Activated T-helper 9 cell treated with anti-CD3 and anti-CD28 coated beads, Interleukin-2, amount 50 U/mL, for 16 hours (primary cell): ENCODE data around the gene TRAPPC3.
"Not testable (repeated sequence)": the region's sequence is repeated elsewhere in the genome, so short reads cannot be mapped to it uniquely, and the experiment has no call there.

Experiments used
- DNase-seq: peaks from one replicate; pipeline ENCODE4 v3.0.0-alpha.2; 2020; ENCODE audit warnings: low read depth

The TRAPPC3 gene

DNA sequence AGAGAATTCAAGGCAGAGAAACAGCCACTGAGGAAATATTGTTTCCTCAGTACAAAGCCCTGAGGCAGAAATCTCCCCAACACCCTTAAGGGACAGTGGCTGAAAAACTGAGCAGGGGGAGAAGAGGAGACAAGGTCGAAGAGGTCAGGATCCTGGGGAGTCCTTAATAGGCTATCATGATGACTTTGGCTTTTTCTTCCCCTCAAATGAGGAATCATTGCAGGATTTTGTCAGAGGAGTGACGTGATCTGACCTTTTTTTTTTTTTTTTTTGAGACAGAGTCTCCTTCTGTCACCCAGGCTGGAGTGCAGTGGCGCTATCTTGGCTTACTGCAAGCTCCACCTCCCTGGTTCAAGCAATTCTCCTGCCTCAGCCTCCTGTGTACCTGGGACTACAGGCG is 16.9 kb upstream of the TRAPPC3 start:
- no peak for DNase-seq

DNA sequence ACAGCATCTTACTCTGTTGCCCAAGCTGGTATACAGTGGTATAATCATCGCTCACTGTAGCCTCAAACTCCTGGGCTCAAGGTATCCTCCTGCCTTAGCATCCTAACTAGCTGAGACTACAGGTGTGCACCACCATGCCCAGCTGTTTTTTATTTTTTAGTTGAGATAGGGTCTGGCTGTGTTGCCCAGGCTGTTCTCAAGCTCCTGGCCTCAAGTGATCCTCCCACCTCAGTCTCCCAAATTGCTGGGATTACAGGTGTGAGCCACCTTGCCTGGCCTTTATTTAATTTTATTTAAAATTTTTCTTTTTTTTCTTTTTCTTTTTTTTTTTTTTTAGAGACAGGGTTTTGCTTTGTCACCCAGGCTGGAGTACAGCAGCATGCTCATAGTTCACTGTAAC is 15.9 kb upstream of the TRAPPC3 start:
- no peak for DNase-seq

DNA sequence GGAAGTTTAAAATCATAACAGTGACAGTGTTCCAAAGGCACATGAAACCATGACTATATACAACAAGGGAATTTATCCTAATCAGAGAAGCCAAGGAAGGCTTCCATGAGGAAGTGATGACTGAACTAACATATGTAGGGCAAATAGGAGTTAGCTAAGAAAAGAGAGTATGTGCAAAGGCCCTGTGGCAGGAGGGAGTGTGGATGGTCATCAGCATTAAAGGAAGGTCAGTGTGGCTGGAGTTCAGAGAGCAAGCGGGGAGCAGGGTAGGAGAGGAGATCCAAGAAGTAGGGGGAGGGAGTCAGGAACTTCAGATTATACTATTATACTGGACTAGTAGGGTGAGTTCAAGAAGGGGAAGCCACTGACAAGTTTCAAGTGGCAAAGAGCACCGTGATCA is 15.1 kb upstream of the TRAPPC3 start:
- no peak for DNase-seq

- DNase-seq, result no peak
Measured at GRCh38 chr1:36163426-36163825, 14.1 kb upstream of the TRAPPC3 start.

- no peak for DNase-seq
Measured at GRCh38 chr1:36162680-36163239, 13.5 kb upstream of the TRAPPC3 start.

- DNase-seq, result peak; percentile 26
Measured at GRCh38 chr1:36161641-36162531, 12.6 kb upstream of the TRAPPC3 start.

- DNase-seq, result peak; percentile 46
Measured at GRCh38 chr1:36160949-36161485, 11.7 kb upstream of the TRAPPC3 start.

DNA sequence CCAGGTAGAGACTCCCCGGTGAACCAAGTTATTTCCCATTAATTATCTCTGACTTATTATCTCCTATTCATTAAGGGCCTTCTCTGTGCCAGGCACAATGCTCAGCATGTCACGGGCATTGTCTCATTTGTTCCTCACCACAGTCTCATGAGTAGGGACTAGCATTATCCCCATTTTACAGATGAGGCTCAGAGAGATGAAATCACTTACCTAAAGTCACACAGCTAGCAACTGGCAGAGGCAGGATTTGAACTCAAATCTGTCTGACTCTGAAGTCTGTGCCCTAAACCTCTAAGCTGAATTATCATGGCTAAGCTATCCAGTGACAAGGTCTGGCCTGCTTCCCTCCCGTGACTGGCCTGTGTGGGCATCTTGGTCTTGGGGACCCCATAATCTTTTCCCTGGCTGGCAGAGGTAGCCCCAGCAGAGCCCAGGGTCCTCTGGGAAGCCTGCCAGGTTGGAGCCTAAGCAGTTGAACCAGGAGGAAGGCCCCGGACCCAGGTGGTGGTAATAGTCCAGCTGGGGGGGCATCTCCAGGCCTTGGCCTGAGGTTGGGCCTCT is 11.2 kb upstream of the TRAPPC3 start:
- no peak for DNase-seq

DNA sequence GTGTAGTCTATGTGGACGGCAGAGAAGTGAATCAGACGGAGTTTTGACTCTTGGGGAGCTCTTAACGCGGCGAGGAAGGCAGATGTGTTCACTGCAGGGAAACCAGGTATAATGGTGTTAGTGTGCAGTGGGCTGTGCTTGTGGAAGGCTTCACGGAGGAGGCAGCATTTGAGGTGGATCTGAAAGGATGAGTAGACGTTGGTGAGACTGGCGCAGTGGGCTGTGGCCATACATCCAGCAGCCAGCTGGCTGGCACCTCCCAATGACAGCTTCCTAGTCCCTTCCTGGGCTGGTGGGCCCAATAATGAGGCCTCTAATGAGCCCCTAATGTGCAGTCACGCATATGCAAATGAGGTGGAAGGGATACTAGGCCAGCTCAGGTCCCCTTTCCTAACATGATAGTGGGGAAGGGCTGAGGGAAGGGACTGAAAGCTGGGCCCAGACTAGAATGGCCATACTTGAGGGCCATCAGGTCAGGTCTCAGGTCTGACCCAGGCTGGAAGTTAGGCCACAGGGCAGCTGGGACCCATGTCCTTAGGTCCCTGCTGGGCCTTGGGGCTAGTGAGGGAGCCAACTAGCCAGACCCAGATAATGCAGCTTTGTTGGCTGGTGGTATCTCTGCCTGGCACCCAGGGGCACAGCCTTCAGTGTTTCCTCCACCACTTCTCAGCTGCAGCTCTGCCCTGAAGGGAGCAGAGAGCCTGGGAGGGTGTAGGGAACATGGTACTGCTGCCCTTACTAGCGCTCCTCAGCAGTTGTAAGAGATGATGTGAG is 10.5 kb upstream of the TRAPPC3 start:
- DNase-seq, result no peak

DNA sequence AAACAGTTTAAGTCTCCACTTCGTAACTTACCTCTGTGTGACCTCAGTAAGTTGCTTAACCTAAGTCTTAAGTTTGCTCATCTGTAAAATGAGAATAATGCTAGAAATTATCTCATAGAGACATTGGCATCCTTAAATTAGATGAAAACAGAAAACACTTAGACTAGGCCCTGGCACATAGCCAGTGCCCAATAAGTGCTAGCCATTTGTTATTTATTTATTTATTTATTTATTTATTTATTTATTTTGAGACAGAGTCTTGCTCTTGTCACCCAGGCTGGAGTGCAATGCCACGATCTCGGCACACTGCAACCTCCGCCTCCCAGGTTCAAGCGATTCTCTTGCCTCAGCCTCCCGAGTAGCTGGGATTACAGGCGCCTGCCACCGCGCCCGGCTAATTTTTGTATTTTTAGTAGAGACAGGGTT is 9.6 kb upstream of the TRAPPC3 start:
- DNase-seq, result not testable (repeated sequence)

DNA sequence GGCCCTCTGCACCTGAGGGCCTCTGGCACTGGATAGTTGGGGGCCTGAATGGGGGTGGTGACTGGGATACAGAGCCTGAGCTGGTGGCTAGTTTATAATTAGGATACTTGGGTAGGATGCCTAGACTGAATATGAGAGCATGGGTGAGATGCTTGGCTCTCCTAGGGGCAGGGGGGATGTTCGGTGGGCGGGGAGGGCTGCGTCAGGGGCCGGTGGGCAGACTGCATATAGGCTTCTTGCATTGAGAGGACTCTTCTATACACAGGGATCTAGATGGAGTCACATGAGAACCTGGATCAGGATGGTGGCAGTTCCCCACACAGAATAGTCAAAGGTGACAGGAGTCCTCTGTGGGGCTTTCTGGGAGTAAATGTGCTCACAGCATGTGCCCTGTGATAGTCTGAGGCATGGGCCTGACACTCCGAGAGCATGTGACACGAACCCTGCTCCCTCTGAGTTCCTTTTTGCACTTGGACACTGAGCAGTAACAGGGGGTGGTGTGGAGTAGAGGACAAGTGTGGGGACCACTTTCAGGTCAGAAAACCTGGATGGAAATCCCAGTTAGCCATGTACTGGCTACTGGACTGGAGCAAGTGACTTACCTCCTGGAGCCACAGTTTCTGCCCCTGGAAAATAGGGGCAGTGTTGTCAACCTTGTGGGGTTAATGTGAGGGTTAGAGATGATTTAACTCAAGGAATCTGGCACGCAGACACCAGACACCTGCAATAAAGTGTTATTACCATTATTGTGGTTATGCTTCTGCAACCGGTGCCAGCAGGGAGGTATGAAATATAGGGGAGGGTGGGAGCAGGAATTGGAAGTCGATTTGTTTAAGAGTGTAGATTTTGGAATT is 8.9 kb upstream of the TRAPPC3 start:
- no peak for DNase-seq

DNA sequence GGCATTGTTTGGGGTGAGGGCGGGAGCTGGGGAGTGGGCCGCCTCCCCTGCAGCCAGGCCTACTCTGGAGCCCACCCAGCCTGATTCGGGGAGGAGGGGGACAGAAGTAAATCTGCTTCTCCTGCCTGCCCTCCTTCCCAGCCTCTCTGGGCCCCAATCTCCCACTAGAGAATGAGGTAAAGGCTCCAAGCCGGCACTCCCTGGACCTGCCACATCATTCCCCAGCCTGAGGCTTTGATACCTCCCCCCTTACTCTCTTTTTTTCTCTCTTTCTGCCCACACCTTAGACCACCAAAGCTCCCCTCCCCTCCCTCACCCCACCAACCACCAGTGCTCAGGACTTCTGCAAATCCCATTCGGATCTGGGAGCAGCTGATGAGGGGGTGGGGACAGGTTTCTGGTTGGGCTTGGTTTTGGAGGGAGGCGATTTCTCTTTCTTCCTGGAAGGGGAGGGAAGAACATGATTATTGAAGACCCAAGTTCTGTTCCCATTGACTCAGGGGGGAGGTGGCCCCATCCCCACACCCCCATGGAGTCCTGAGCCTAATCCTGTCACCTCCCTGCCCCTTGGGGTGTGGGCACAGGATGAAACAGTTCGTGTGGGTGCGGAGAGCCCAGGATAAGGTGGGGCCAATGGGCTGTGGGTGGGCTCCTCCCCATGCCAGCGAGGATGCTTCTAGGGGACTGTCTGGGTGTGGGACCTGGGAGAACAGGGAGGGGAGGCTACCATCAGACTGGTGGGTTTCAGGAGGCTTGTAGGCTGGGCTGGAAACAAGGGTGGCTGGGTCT is 8.0 kb upstream of the TRAPPC3 start:
- no peak for DNase-seq

GRCh38 chr1:36156329-36157114 is 7.2 kb upstream of the TRAPPC3 start:
- DNase-seq, result peak; percentile 45

DNA sequence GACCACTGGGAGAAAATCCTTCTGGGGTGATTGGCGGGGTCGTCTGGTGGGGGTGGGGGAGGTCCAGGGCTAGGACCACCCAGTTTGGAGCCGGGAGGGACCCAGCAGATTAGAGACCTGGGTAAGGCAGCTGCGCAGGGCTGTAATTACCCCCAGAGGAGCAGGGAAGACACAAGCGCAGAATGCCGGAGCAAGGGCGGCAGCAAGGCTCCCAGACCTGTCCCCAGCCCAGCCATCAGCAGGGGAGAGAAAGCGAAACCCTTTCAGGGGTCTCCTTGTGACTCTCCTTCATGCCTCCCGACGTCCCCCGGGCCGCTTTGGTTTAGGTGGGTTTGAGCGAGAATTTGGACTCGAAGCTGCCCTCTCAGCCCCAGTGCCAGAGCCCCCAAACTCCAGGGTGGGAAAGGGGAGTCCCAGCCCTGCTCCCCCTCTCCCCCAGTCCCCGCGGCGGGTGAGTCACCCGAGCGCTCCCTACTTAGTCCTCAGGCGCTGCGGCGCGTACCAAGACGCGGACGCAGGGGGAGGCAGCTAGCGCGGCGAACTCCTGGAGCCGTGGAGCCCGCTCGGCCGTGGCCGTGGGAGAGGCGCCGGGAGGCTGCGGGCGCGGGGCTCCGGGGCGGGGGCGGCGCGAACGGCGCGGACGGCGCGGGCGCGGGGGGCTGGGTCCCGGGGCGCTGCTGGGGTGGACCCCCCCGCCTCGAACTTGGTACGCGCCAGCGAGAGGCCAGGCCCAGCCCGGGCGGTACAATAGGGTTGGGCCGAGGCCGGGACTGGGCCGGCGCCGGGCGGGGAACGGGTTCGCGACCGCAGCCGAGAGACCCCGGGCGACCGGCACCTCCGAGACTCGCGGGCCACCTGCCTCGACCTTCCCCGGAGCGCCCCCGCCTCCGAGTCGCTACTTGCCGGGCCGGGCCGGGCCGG is 6.4 kb upstream of the TRAPPC3 start, which contains the start of gene MAP7D1:
MAP7D1 (plus strand) TSS at position 753 of the 921 bp plus-strand sequence. CDS start 258 bp downstream, outside the sequence.
- peak; percentile 76 for DNase-seq

DNA sequence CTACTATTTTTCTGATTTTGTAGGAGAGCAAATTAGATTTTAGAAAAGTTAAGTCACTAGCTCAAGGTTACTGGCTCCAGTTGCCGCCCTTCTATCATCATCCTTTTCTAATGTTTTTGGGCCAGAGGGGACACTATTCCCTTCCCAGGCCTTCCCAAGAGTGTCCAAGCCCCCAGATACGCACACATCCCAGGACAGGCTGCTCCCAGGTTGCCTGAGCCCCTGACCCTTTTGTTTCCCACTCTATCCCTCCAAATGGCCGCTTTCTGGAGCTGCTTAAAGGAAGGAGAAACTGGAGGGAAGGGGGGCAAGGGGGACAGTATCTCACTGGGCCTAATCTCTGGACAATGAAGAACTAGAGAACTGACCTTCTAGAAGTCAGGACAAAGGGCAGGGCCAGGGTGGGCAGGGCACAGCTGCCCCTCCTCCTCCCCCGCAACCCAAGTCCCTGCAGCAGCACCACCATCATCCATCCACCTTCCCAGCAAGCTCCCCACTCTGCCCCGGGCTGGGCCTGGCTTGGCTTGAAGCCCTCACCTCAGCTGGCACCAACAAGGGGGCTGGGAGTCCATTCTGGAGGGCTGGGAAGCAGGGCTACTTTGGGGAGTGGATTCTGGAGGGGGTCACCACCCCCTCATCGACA is 5.6 kb upstream of the TRAPPC3 start:
- DNase-seq, result no peak

DNA sequence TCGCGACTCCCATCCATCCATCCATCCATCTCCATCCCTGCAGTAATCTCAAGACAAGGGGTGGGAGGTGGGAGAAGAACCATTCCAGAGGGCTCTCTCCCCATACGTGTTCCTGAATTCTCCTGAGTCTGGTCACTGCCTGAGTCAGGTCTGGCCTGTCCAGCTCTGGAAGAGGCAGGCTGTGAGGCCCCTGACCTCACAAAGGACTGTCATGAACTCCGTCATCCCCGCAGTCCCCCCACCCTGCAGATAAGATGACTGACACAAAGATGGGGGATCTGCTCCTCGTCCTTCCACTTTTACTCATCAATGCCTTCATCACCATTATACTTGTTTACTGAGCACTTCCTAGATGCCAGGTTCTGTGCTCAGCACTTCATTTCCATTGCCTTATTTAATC is 5.0 kb upstream of the TRAPPC3 start:
- no peak for DNase-seq

DNA sequence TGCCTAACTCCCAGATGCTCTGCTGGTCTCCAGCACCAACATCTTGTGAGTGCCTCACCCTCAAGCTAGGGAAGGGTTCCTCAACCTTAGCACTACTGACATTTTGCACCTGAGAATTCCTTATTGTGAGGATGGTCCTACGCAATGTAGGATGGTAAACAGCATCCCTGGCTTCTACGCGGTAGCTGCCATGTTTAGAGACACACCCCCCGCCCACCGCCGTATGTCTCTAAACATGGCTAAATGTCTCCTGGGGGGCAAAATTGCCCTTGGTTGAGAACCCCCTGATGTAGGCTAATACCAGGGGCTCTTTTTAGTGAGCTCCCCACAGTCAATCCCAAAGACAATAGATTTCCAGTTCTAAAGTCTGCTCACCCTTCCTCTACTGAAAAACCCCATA is 4.2 kb upstream of the TRAPPC3 start:
- no peak for DNase-seq

GRCh38 chr1:36151845-36152203 is 2.5 kb upstream of the TRAPPC3 start:
- DNase-seq, result peak; percentile 33
